Osteoblast (primary cell): ENCODE results near the gene ATXN7L1. TPM values are rescaled to one million over a fixed set of nuclear protein-coding genes. Genes with fewer than 3 reads are reported as not detected.

ENCODE experiments used
- DNase-seq: peaks from one replicate; pipeline ENCODE4 v3.0.0; 2011; ENCODE audit warnings: low spot score, mixed read lengths; ENCODE audit not compliant: insufficient read length; ENCODE audit errors: missing footprints
- H2AFZ ChIP-seq: 2 replicates; pipeline ENCODE4 v1.6.0; 2011; ENCODE audit warnings: mild to moderate bottlenecking, low read length
- H3K27ac ChIP-seq: 2 replicates; pipeline ENCODE4 v1.5.1; 2011; ENCODE audit warnings: mild to moderate bottlenecking, low read depth, low read length, moderate library complexity
- H3K27me3 ChIP-seq: 2 replicates; pipeline ENCODE4 v1.6.0; 2012; ENCODE audit warnings: mild to moderate bottlenecking, control low read depth, inconsistent platforms, low read length, moderate library complexity; ENCODE audit not compliant: insufficient read depth
- H3K36me3 ChIP-seq: 2 replicates; pipeline ENCODE4 v1.5.1; 2011; ENCODE audit warnings: mild to moderate bottlenecking, low read length, control low read depth, moderate library complexity; ENCODE audit not compliant: insufficient read depth
- H3K4me1 ChIP-seq: 2 replicates; pipeline ENCODE4 v1.5.1; 2011; ENCODE audit warnings: mild to moderate bottlenecking, low read length, control low read depth, moderate library complexity; ENCODE audit not compliant: insufficient read depth
- H3K4me2 ChIP-seq: 2 replicates; pipeline ENCODE4 v1.6.0; 2011; ENCODE audit warnings: mild to moderate bottlenecking, low read length; ENCODE audit not compliant: insufficient read depth
- H3K4me3 ChIP-seq: fragments of 200-600 bp; sonication (generic); 3 replicates; pipeline ENCODE4 v1.5.1; 2012; ENCODE audit warnings: mild to moderate bottlenecking, low read length, inconsistent platforms; ENCODE audit not compliant: insufficient read depth
- H3K79me2 ChIP-seq: 2 replicates; pipeline ENCODE4 v1.6.0; 2012; ENCODE audit warnings: mild to moderate bottlenecking, low read length, control low read depth, inconsistent platforms; ENCODE audit not compliant: insufficient read depth
- H3K9me3 ChIP-seq: 2 replicates; pipeline ENCODE4 v1.5.1; 2011; ENCODE audit warnings: low read depth, low read length, control low read depth
- H4K20me1 ChIP-seq: 2 replicates; pipeline ENCODE4 v1.6.0; 2012; ENCODE audit warnings: mild to moderate bottlenecking, low read length, control low read depth; ENCODE audit not compliant: insufficient read depth
- CTCF ChIP-seq: IDR thresholded peaks from 2 replicates; pipeline ENCODE4 v1.5.1; 2011; ENCODE audit warnings: mild to moderate bottlenecking, low read depth, low read length, moderate library complexity; ENCODE audit errors: extremely low read depth
- total RNA-seq: library from RNA; depleted of rRNA; stranded (reverse); fragments of >200 nt; gene quantifications from 2 replicates; pipeline ENCODE4 v1.2.3, GENCODE V29; 2012

The ATXN7L1 gene
- total RNA-seq, 1 donor, result 9.0 TPM

- no peaks in the 10 kb centered on the region for H3K79me2 ChIP-seq
- TF ChIP-seq CTCF, result no peak
- H4K20me1 ChIP-seq, result peaks cover 16% of the 10 kb centered on the region
- H3K27ac ChIP-seq, result no peak overlapping the region
- no peaks in the 10 kb centered on the region for H3K27me3 ChIP-seq
- no peak for DNase-seq
- no peaks in the 10 kb centered on the region for H3K4me1 ChIP-seq
- no peaks in the 10 kb centered on the region for H3K36me3 ChIP-seq
- H3K4me3 ChIP-seq, result no peak overlapping the region
- no peak overlapping the region for H3K4me2 ChIP-seq
- no peak overlapping the region for H2AFZ ChIP-seq
- no peaks in the 10 kb centered on the region for H3K9me3 ChIP-seq
Observed at GRCh38 chr7:105731042-105731441, 145.4 kb downstream of the ATXN7L1 start.

- no peak overlapping the region for H2AFZ ChIP-seq
- H3K79me2 ChIP-seq, result no peaks in the 10 kb centered on the region
- no peaks in the 10 kb centered on the region for H3K27me3 ChIP-seq
- no peak for TF ChIP-seq CTCF
- DNase-seq, result no peak
- H3K9me3 ChIP-seq, result no peaks in the 10 kb centered on the region
- H3K4me3 ChIP-seq, result no peak overlapping the region
- no peaks in the 10 kb centered on the region for H3K36me3 ChIP-seq
- no peak overlapping the region for H3K4me2 ChIP-seq
- no peaks in the 10 kb centered on the region for H3K4me1 ChIP-seq
- peaks cover 11% of the 10 kb centered on the region for H4K20me1 ChIP-seq
- no peak overlapping the region for H3K27ac ChIP-seq
Observed at GRCh38 chr7:105728028-105728427, 148.4 kb downstream of the ATXN7L1 start.

- DNase-seq, result no peak
- TF ChIP-seq CTCF, result no peak
- Histone ChIP-seq H3K27me3 (no peaks in the 10 kb centered on the region), H3K4me1 (no peaks in the 10 kb centered on the region), H3K36me3 (no peaks in the 10 kb centered on the region), H3K4me3 (no peak overlapping the region), H3K27ac (no peak overlapping the region), H4K20me1 (no peaks in the 10 kb centered on the region), H3K4me2 (no peak overlapping the region), H2AFZ (no peak overlapping the region), H3K79me2 (no peaks in the 10 kb centered on the region), H3K9me3 (no peaks in the 10 kb centered on the region)
Observed at GRCh38 chr7:105724688-105725087, 151.7 kb downstream of the ATXN7L1 start.

- no peak overlapping the region for H3K27ac ChIP-seq
Observed at GRCh38 chr7:105723572-105723971, 152.8 kb downstream of the ATXN7L1 start.

More at GRCh38 chr7:105723572-105723971, 152.8 kb downstream of the ATXN7L1 start:
- Histone ChIP-seq H3K27me3 (no peaks in the 10 kb centered on the region), H3K4me3 (no peak overlapping the region), H3K9me3 (no peaks in the 10 kb centered on the region), H3K4me2 (no peak overlapping the region), H3K79me2 (no peaks in the 10 kb centered on the region), H2AFZ (no peak overlapping the region), H3K36me3 (no peaks in the 10 kb centered on the region), H4K20me1 (no peaks in the 10 kb centered on the region), H3K4me1 (no peaks in the 10 kb centered on the region)
- DNase-seq, result no peak
- no peak for TF ChIP-seq CTCF
